Calu3 (cell line): Measurements from ENCODE around the gene BTNL2. TPM values are rescaled to one million over a fixed set of nuclear protein-coding genes. Genes with fewer than 3 reads are reported as not detected.
"Not testable (repeated sequence)": the region's sequence is repeated elsewhere in the genome, so short reads cannot be mapped to it uniquely, and the experiment has no call there.

Source experiments
- BruUV-seq: library from RNA; stranded (reverse); fragments of 400-500 nt; replicated peaks from 2 replicates; lab custom pipeline; 2021; lab: Mats Ljungman, UMichigan
- CTCF ChIA-PET: fragments of 300-600 bp; sonication (Branson Sonifier 250); formaldehyde crosslinking; loops from one replicate; lab custom pipeline; 2022; ENCODE audit warnings: antibody characterized with exemption; lab: Charles Lee
- DNase-seq: peaks from one replicate; pipeline ENCODE4 v3.0.0; 2022
- H3K27ac Mint-ChIP-seq: one replicate; pipeline ENCODE4 v1.8.0; 2022; ENCODE audit warnings: mixed read lengths; ENCODE audit not compliant: unreplicated experiment
- H3K27me3 Mint-ChIP-seq: one replicate; pipeline ENCODE4 v1.8.0; 2022; ENCODE audit warnings: mixed read lengths; ENCODE audit not compliant: unreplicated experiment
- H3K36me3 Mint-ChIP-seq: one replicate; pipeline ENCODE4 v1.8.0; 2022; ENCODE audit warnings: mild to moderate bottlenecking, moderate library complexity, mixed read lengths; ENCODE audit not compliant: insufficient read depth, unreplicated experiment
- H3K4me1 Mint-ChIP-seq: one replicate; pipeline ENCODE4 v1.8.0; 2022; ENCODE audit warnings: mild to moderate bottlenecking, low read depth, mixed read lengths; ENCODE audit not compliant: unreplicated experiment
- H3K4me3 Mint-ChIP-seq: one replicate; pipeline ENCODE4 v1.8.0; 2022; ENCODE audit warnings: mild to moderate bottlenecking, low read depth, moderate library complexity, mixed read lengths; ENCODE audit not compliant: unreplicated experiment
- H3K9me3 Mint-ChIP-seq: one replicate; pipeline ENCODE4 v1.8.0; 2022; ENCODE audit warnings: low read depth, mixed read lengths; ENCODE audit not compliant: unreplicated experiment
- intact Hi-C: fragments of 100-400 bp; cut with micrococcal nuclease; formaldehyde crosslinking; loops from one replicate; pipeline ENCODE4 v1.10.0; 2022; ENCODE audit not compliant: unreplicated experiment
- total RNA-seq: library from RNA; stranded (reverse); gene quantifications from 2 replicates; pipeline ENCODE4 v1.2.3, GENCODE V29; 2022
- TF ChIP-seq, protein P1 (sequence below): fragments of 200-600 bp; IDR thresholded peaks from one replicate; pipeline ENCODE4 v1.8.0; 2022; ENCODE audit warnings: antibody characterized with exemption; ENCODE audit not compliant: unreplicated experiment

The BTNL2 gene
- total RNA-seq, 1 experiment from 2014 or later = not detected

DNA sequence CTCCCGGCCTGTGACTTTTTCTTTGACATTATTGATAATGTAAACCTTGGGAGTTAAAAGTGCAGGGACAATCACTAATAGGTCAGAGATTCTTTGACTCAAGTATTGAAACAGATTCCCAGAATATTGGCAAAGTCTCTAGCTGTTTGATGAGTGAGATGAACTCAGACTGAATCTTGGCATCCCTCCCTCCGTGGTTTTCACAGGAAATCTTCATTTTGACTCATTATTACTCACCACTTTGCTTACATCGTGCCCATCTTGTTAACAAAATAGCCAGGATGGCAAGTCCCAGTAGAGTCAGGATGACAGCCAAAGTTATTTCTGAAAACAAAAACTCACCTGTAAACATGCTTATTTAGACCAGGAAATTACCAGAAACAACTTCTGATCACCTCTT lies 37.3 kb downstream of the BTNL2 start:
- TF ChIP-seq, protein P1, sequence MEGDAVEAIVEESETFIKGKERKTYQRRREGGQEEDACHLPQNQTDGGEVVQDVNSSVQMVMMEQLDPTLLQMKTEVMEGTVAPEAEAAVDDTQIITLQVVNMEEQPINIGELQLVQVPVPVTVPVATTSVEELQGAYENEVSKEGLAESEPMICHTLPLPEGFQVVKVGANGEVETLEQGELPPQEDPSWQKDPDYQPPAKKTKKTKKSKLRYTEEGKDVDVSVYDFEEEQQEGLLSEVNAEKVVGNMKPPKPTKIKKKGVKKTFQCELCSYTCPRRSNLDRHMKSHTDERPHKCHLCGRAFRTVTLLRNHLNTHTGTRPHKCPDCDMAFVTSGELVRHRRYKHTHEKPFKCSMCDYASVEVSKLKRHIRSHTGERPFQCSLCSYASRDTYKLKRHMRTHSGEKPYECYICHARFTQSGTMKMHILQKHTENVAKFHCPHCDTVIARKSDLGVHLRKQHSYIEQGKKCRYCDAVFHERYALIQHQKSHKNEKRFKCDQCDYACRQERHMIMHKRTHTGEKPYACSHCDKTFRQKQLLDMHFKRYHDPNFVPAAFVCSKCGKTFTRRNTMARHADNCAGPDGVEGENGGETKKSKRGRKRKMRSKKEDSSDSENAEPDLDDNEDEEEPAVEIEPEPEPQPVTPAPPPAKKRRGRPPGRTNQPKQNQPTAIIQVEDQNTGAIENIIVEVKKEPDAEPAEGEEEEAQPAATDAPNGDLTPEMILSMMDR = no peak
- CTCF ChIA-PET = interaction anchor here (0.6 kb wide), 1 partner anchor 1172 kb away, joined by 6 read pairs; no protein-coding TSS in a partner anchor
- DNase-seq = no peak
- Mint-ChIP-seq H3K9me3 (no peaks in the 10 kb centered on the region), H3K27ac (no peak overlapping the region), H3K27me3 (peaks cover 11% of the 10 kb centered on the region), H3K4me1 (peaks cover 45% of the 10 kb centered on the region), H3K4me3 (no peak overlapping the region), H3K36me3 (peaks cover 6% of the 10 kb centered on the region)
- BruUV-seq = no TSS peak
- intact Hi-C loops = loop anchor here (5.0 kb wide), 1 partner anchor 112 kb away; no protein-coding TSS in a partner anchor

DNA sequence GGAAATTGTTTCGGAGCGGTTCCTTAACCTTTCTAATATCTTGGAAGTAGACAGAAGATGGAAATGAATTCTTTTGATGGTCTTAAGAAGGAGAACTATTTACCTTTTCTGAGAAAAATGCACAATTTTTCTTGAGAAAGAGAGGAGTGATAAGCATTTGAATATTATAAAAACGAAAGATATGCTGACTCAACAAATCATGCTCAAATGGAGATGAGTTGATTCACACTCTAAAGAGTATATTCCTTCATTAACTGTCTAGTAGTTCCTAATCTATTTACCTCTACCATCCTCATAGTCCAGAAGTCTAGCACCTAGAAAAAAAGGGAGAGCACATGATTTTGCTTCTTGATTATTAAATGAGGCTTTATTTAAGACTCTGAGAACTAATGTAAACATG lies 39.3 kb downstream of the BTNL2 start:
- TF ChIP-seq, protein P1 = no peak
- Mint-ChIP-seq H3K9me3 (no peaks in the 10 kb centered on the region), H3K36me3 (no peaks in the 10 kb centered on the region), H3K4me1 (peaks cover 25% of the 10 kb centered on the region), H3K4me3 (no peak overlapping the region), H3K27ac (no peak overlapping the region), H3K27me3 (peaks cover 21% of the 10 kb centered on the region)
- CTCF ChIA-PET = no interaction called here
- no peak for DNase-seq
- no TSS peak for BruUV-seq
- intact Hi-C loops = no loop called here

- BruUV-seq, H3K27ac Mint-ChIP-seq, CTCF ChIA-PET, H3K9me3 Mint-ChIP-seq, DNase-seq, H3K36me3 Mint-ChIP-seq, intact Hi-C loops, H3K4me3 Mint-ChIP-seq, H3K4me1 Mint-ChIP-seq: not testable (repeated sequence)
- H3K27me3 Mint-ChIP-seq = peaks cover 27% of the 10 kb centered on the region
Observed at GRCh38 chr6:32359225-32359624, 47.8 kb downstream of the BTNL2 start.

DNA sequence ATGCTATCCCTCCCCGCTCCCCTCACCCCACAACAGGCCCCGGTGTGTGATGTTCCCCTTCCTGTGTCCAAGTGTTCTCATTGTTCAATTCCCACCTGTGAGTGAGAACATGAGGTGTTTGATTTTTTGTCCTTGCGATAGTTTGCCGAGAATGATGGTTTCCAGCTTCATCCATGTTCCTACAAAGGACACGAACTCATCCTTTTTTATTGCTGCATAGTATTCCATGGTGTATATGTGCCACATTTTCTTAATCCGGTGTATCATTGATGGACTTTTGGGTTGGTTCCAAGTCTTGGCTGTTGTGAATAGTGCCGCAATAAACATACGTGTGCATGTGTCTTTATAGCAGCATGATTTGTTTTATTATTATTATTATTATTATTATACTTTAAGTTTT lies 48.4 kb downstream of the BTNL2 start:
- H3K27ac Mint-ChIP-seq, H3K9me3 Mint-ChIP-seq, CTCF ChIA-PET, BruUV-seq, DNase-seq, intact Hi-C loops, H3K36me3 Mint-ChIP-seq, H3K4me3 Mint-ChIP-seq, H3K4me1 Mint-ChIP-seq: not testable (repeated sequence)
- peaks cover 21% of the 10 kb centered on the region for H3K27me3 Mint-ChIP-seq

- intact Hi-C loops = no loop called here
- TF ChIP-seq, protein P1 = no peak
- H3K36me3 Mint-ChIP-seq = no peaks in the 10 kb centered on the region
- DNase-seq = no peak
- no peak overlapping the region for H3K4me3 Mint-ChIP-seq
- H3K4me1 Mint-ChIP-seq = no peaks in the 10 kb centered on the region
- H3K27ac Mint-ChIP-seq = no peak overlapping the region
- CTCF ChIA-PET = no interaction called here
- BruUV-seq = no TSS peak
- peaks cover 26% of the 10 kb centered on the region for H3K27me3 Mint-ChIP-seq
- no peaks in the 10 kb centered on the region for H3K9me3 Mint-ChIP-seq
Observed at GRCh38 chr6:32355018-32355417, 52.0 kb downstream of the BTNL2 start.
